Fibroblast of lung (primary cell): ENCODE data around the gene FADS6.

ENCODE experiments used
- CTCF ChIP-seq, 2 donors: IDR thresholded peaks in 1 of 2; conservative IDR thresholded peaks in 1 of 2; 1 replicate in 1 of 2; 2 replicates in 1 of 2; pipeline ENCODE4 v1.5.1; 2011 to 2012; ENCODE audit warnings: low read length in 2 of 2, control low read depth in 1 of 2, inconsistent platforms in 1 of 2, low read depth in 1 of 2, mild to moderate bottlenecking in 1 of 2
- EZH2 ChIP-seq: IDR thresholded peaks from 2 replicates; pipeline ENCODE4 v1.5.1; 2012; ENCODE audit warnings: low read length, control low read depth, mild to moderate bottlenecking; ENCODE audit errors: missing control alignments

- TF ChIP-seq CTCF (conservative IDR thresholded peaks at IDR 0.05 in 1 of 2, IDR thresholded peaks at IDR 0.05 in 1 of 2; ENCODE audit: low read depth in 1 of 2, low read length in 2 of 2) (no peak), EZH2 (no peak)
Observed at GRCh38 chr17:74918906-74919305, 25.5 kb upstream of the FADS6 start.
